ENCODE data around the gene DDX41.

Gene DDX41

DNA sequence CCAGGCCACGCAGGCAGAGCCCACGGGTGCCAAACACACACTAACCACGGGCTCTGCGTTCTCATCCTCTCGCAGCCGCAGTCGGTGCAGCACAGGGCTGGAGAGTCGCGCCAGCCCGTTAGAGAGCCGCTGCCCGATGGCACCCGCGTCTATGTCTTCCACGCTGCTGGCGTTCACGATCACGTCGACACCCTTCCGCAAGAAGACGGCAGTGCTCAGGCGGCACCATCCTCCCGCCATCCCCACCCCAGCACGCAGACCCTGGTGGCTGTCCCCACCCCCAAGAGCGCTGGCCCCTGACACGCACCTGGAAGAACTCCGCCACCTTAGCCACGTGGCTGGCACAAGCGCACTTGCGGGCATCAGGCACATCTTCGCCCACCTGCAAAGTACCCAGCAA, 49.3 kb downstream of the DDX41 start:
- DNase-seq, result no peak

- no peak for DNase-seq
Observed at GRCh38 chr5:177466861-177467260, 49.9 kb downstream of the DDX41 start.

DNA sequence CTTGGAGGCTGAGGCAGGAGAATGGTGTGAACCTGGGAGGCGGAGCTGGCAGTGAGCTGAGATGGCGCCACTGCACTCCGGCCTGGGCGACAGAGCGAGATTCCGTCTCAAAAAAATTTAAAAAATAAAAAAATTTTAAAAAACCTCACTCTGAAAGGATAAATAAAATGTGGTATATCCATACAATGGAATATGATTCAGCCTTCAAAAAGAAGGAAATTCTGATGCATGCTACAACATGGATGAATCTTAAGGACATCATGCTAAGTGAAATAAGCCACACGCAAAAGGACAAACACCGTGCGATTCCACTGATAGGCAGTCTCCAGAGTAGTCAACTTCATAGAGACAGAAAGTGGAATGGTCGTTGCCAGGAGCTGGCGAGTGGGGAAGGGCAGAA, 51.7 kb downstream of the DDX41 start:
- no peak for DNase-seq

- DNase-seq, result no peak
Observed at GRCh38 chr5:177462021-177462670, 54.6 kb downstream of the DDX41 start.

All from stimulated activated CD8-positive, alpha-beta memory T cell treated with anti-CD3 and anti-CD28 coated beads, Interleukin-4, amount 100 ng/mL, for 48 hours (primary cell).